IMR-90 (cell line): ENCODE data around the gene CTTN. TPM values are rescaled to one million over a fixed set of nuclear protein-coding genes. Genes with fewer than 3 reads are reported as not detected.

Source experiments
- ATAC-seq: fragments of 200-7000 bp; cut with Tn5 transposase; 2 replicates; pipeline ENCODE4 v1.9.1; 2020; ENCODE audit warnings: low read depth, mild to moderate bottlenecking, moderate library complexity
- BruUV-seq: library from RNA; stranded (reverse); fragments of 400-500 nt; replicated peaks from 2 replicates; lab custom pipeline; 2021; lab: Mats Ljungman, UMichigan
- CTCF ChIA-PET: fragments of 300-600 bp; formaldehyde crosslinking; extraction: SDS; loops from one replicate; lab custom pipeline; 2021; ENCODE audit warnings: antibody characterized with exemption; lab: Yijun Ruan, JAX
- POLR2A ChIA-PET: fragments of 300-600 bp; sonication (Branson Sonifier 250); formaldehyde crosslinking; loops from one replicate; lab custom pipeline; 2022; ENCODE audit warnings: antibody characterized with exemption; ENCODE audit not compliant: unreplicated experiment; lab: Charles Lee
- DNase-seq: peaks from one replicate; pipeline ENCODE4 v3.0.0; 2013
- H2AFZ ChIP-seq: replicated peaks from 2 replicates; pipeline ENCODE3; 2013; ENCODE audit warnings: low read length, mild to moderate bottlenecking; ENCODE audit not compliant: poor library complexity
- H2AK5ac ChIP-seq: 2 replicates; pipeline ENCODE4 v1.6.1; 2013; ENCODE audit warnings: low read depth, low read length, inconsistent platforms
- H2AK9ac ChIP-seq: replicated peaks from 2 replicates; pipeline ENCODE3; 2013; ENCODE audit warnings: mild to moderate bottlenecking, low read depth, low read length, moderate library complexity; ENCODE audit not compliant: poor library complexity
- H2BK120ac ChIP-seq: 2 replicates; pipeline ENCODE4 v1.6.1; 2013; ENCODE audit warnings: low read depth, low read length, inconsistent platforms
- H2BK15ac ChIP-seq: 3 replicates; pipeline ENCODE4 v1.6.1; 2013; ENCODE audit warnings: low read depth, low read length, inconsistent platforms
- H2BK20ac ChIP-seq: 2 replicates; pipeline ENCODE4 v1.6.1; 2013; ENCODE audit warnings: low read depth, mild to moderate bottlenecking, inconsistent platforms, low read length, moderate library complexity
- H2BK5ac ChIP-seq: 2 replicates; pipeline ENCODE4 v1.6.1; 2013; ENCODE audit warnings: mild to moderate bottlenecking, low read depth, low read length, inconsistent platforms; ENCODE audit not compliant: poor library complexity, severe bottlenecking
- H3K14ac ChIP-seq: replicated peaks from 2 replicates; pipeline ENCODE4 v1.6.1; 2013; ENCODE audit warnings: low read depth, low read length, inconsistent platforms
- H3K18ac ChIP-seq: 2 replicates; pipeline ENCODE4 v1.6.1; 2013; ENCODE audit warnings: low read depth, low read length, control low read depth
- H3K23ac ChIP-seq: 2 replicates; pipeline ENCODE4 v1.6.1; 2013; ENCODE audit warnings: low read depth, low read length, inconsistent platforms
- H3K27ac ChIP-seq: 2 replicates; pipeline ENCODE4 v1.5.1; 2013; ENCODE audit warnings: mild to moderate bottlenecking, control low read depth, low read length; ENCODE audit not compliant: insufficient read depth
- H3K27me3 ChIP-seq: 2 replicates; pipeline ENCODE4 v1.6.1; 2013; ENCODE audit warnings: low read length; ENCODE audit not compliant: control insufficient read depth, insufficient read depth
- H3K36me3 ChIP-seq: 2 replicates; pipeline ENCODE4 v1.6.1; 2013; ENCODE audit warnings: low read length, mixed read lengths; ENCODE audit not compliant: control insufficient read depth, insufficient read depth
- H3K4ac ChIP-seq: 2 replicates; pipeline ENCODE4 v1.6.1; 2013; ENCODE audit warnings: low read depth, low read length, inconsistent platforms
- H3K4me1 ChIP-seq: 2 replicates; pipeline ENCODE4 v1.6.1; 2013; ENCODE audit warnings: low read length, mixed read lengths; ENCODE audit not compliant: control insufficient read depth, insufficient read depth
- H3K4me2 ChIP-seq: 2 replicates; pipeline ENCODE4 v1.6.1; 2013; ENCODE audit warnings: low read depth, mild to moderate bottlenecking, control low read depth, low read length, moderate library complexity
- H3K4me3 ChIP-seq: 2 replicates; pipeline ENCODE4 v1.5.1; 2013; ENCODE audit warnings: low read depth, mild to moderate bottlenecking, control low read depth, low read length, moderate library complexity; ENCODE audit not compliant: insufficient read depth
- H3K56ac ChIP-seq: 2 replicates; pipeline ENCODE4 v1.6.1; 2013; ENCODE audit warnings: low read length, inconsistent platforms; ENCODE audit not compliant: insufficient read depth; ENCODE audit errors: extremely low read depth
- H3K79me1 ChIP-seq, 2 experiments: 2 replicates each; pipeline ENCODE4 v1.6.1; 2013; ENCODE audit warnings: low read length in 2 of 2, inconsistent platforms in 1 of 2, low read depth in 1 of 2
- H3K9ac ChIP-seq: 2 replicates; pipeline ENCODE4 v1.6.1; 2013; ENCODE audit warnings: low read depth, low read length, control low read depth
- H3K9me1 ChIP-seq: 2 replicates; pipeline ENCODE4 v1.6.1; 2013; ENCODE audit warnings: low read length, inconsistent platforms; ENCODE audit not compliant: insufficient read depth
- H3K9me3 ChIP-seq: 2 replicates; pipeline ENCODE4 v1.6.1; 2013; ENCODE audit warnings: low read length; ENCODE audit not compliant: control insufficient read depth, insufficient read depth
- H4K20me1 ChIP-seq: 2 replicates; pipeline ENCODE4 v1.6.1; 2013; ENCODE audit warnings: low read length, inconsistent platforms; ENCODE audit not compliant: insufficient read depth
- H4K5ac ChIP-seq: 2 replicates; pipeline ENCODE4 v1.6.1; 2013; ENCODE audit warnings: mild to moderate bottlenecking, low read depth, low read length, control low read depth
- H4K8ac ChIP-seq, 2 experiments: 2 replicates each; pipeline ENCODE4 v1.6.1; 2013; ENCODE audit warnings: low read depth in 2 of 2, low read length in 2 of 2, control low read depth in 1 of 2, inconsistent platforms in 1 of 2
- H4K91ac ChIP-seq: 2 replicates; pipeline ENCODE4 v1.6.1; 2013; ENCODE audit warnings: low read depth, low read length, inconsistent platforms; ENCODE audit not compliant: insufficient read depth
- BHLHE40 ChIP-seq: fragments of 150-350 bp; IDR thresholded peaks from 2 replicates; pipeline ENCODE4 v1.6.1; 2016; ENCODE audit warnings: mild to moderate bottlenecking, low read depth, low read length
- CEBPB ChIP-seq: IDR thresholded peaks from 2 replicates; pipeline ENCODE4 v1.6.1; 2012; ENCODE audit warnings: low read depth, low read length, improper control_type of control experiment
- MAFK ChIP-seq: IDR thresholded peaks from 2 replicates; pipeline ENCODE4 v1.6.1; 2012; ENCODE audit warnings: low read depth, low read length, improper control_type of control experiment
- MAZ ChIP-seq: IDR thresholded peaks from 2 replicates; pipeline ENCODE4 v1.6.1; 2012; ENCODE audit warnings: low read depth, mild to moderate bottlenecking, low read length, improper control_type of control experiment, moderate library complexity, borderline replicate concordance
- MXI1 ChIP-seq: IDR thresholded peaks from 2 replicates; pipeline ENCODE4 v1.6.1; 2012; ENCODE audit warnings: low read depth, mild to moderate bottlenecking, low read length, moderate library complexity, borderline replicate concordance
- NFE2L2 ChIP-seq: fragments of 150-350 bp; IDR thresholded peaks from 2 replicates; pipeline ENCODE4 v1.6.1; 2016; ENCODE audit warnings: low read depth, mild to moderate bottlenecking, low read length
- RAD21 ChIP-seq: IDR thresholded peaks from 2 replicates; pipeline ENCODE4 v1.6.1; 2012; ENCODE audit warnings: low read length, improper control_type of control experiment
- RCOR1 ChIP-seq: IDR thresholded peaks from 2 replicates; pipeline ENCODE4 v1.6.1; 2012; ENCODE audit warnings: mild to moderate bottlenecking, low read length, improper control_type of control experiment; ENCODE audit not compliant: insufficient replicate concordance
- RFX5 ChIP-seq: IDR thresholded peaks from 2 replicates; pipeline ENCODE4 v1.8.0; 2012; ENCODE audit warnings: low read depth, mild to moderate bottlenecking, low read length, moderate library complexity
- SMC3 ChIP-seq: fragments of 150-350 bp; IDR thresholded peaks from 2 replicates; pipeline ENCODE4 v1.6.1; 2016; ENCODE audit warnings: low read depth, mild to moderate bottlenecking, antibody characterized with exemption, low read length, moderate library complexity
- USF2 ChIP-seq: fragments of 150-350 bp; IDR thresholded peaks from 2 replicates; pipeline ENCODE4 v1.6.1; 2017; ENCODE audit warnings: mild to moderate bottlenecking, antibody characterized with exemption, low read length, low read depth
- WGBS, 2 experiments: methylation state at CpG; one replicate each; pipeline versions ENCODE4 v1.1.5 to v1.1.7; 2013; ENCODE audit warnings: missing lambda C conversion rate in 2 of 2; ENCODE audit not compliant: insufficient read length in 1 of 2; ENCODE audit errors: extremely low coverage in 2 of 2; 5-methylcytosine and 5-hydroxymethylcytosine counted together
- dilution Hi-C: fragments of 300-500 bp; cut with HindIII; formaldehyde crosslinking; loops from one replicate; pipeline ENCODE4 v1.14.3; 2018; ENCODE audit warnings: low sequenced_read_pairs; ENCODE audit not compliant: unreplicated experiment
- in situ Hi-C: fragments of 300-500 bp; cut with MboI; formaldehyde crosslinking; loops from 3 replicates; pipeline ENCODE4 v1.14.3; 2019; ENCODE audit warnings: low sequenced_read_pairs, inconsistent platforms, mixed read lengths
- intact Hi-C: fragments of 100-400 bp; cut with micrococcal nuclease; formaldehyde crosslinking; loops from 2 replicates; pipeline ENCODE4 v1.10.0; 2022
- polyA plus RNA-seq, 3 experiments: library from polyadenylated mRNA; depleted of rRNA; stranded (reverse); fragments of >200 nt; gene quantifications; 2 replicates each; pipeline ENCODE4 v1.2.3, GENCODE V29; 2012; ENCODE audit warnings: low replicate concordance in 1 of 3
- total RNA-seq: library from RNA; depleted of rRNA; stranded (reverse); fragments of >200 nt; gene quantifications from 2 replicates; pipeline ENCODE4 v1.2.3, GENCODE V29; 2012
- TF ChIP-seq, protein P1 (sequence below): conservative IDR thresholded peaks from 2 replicates; pipeline ENCODE4 v1.5.1; 2012; ENCODE audit warnings: mild to moderate bottlenecking, low read depth, low read length, improper control_type of control experiment

CTTN gene
- total and polyA plus RNA-seq, 2 of the 4 experiments (the other 2 are of a cell fraction) = 287 to 296 TPM

GRCh38 chr11:70440206-70440605 lies 41.9 kb downstream of the CTTN start:
- H2AK5ac ChIP-seq = no peak overlapping the region
- peaks cover 4 to 6% of the 10 kb centered on the region in 2 experiments; a peak in 3 of 4 replicates for H3K79me1 ChIP-seq
- H3K18ac ChIP-seq = no peak overlapping the region
- H3K4me1 ChIP-seq = no peaks in the 10 kb centered on the region
- H3K9me1 ChIP-seq = 0 out of 2 replicates have a peak, but pooled peaks cover 2% of the 10 kb centered on the region
- no peak overlapping the region for H3K4me2 ChIP-seq
- H4K91ac ChIP-seq = no peak overlapping the region
- no peak overlapping the region for H4K8ac ChIP-seq
- H3K27me3 ChIP-seq = no peaks in the 10 kb centered on the region
- H3K9ac ChIP-seq = no peak overlapping the region
- no peak overlapping the region for H3K56ac ChIP-seq
- ChIA-PET POLR2A (no interaction called here), CTCF (no interaction called here)
- dilution Hi-C loops = no loop called here
- no peak overlapping the region for H3K4me3 ChIP-seq
- no CpG with 5 or more reads among the region's 6 CpGs for WGBS, 2 experiments
- intact Hi-C loops = no loop called here
- H3K14ac ChIP-seq = no peak overlapping the region
- peaks cover 33% of the 10 kb centered on the region for H3K36me3 ChIP-seq
- ATAC-seq = no peak
- peaks cover 26% of the 10 kb centered on the region for H4K20me1 ChIP-seq
- H2BK120ac ChIP-seq = no peak overlapping the region
- no peak for DNase-seq
- H2BK15ac ChIP-seq = no peak overlapping the region
- no peak overlapping the region for H3K23ac ChIP-seq
- TF ChIP-seq, protein P1, sequence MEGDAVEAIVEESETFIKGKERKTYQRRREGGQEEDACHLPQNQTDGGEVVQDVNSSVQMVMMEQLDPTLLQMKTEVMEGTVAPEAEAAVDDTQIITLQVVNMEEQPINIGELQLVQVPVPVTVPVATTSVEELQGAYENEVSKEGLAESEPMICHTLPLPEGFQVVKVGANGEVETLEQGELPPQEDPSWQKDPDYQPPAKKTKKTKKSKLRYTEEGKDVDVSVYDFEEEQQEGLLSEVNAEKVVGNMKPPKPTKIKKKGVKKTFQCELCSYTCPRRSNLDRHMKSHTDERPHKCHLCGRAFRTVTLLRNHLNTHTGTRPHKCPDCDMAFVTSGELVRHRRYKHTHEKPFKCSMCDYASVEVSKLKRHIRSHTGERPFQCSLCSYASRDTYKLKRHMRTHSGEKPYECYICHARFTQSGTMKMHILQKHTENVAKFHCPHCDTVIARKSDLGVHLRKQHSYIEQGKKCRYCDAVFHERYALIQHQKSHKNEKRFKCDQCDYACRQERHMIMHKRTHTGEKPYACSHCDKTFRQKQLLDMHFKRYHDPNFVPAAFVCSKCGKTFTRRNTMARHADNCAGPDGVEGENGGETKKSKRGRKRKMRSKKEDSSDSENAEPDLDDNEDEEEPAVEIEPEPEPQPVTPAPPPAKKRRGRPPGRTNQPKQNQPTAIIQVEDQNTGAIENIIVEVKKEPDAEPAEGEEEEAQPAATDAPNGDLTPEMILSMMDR = no peak
- no peak for TF ChIP-seq RAD21
- TF ChIP-seq RFX5 = no peak
- TF ChIP-seq SMC3 = no peak
- no peak for TF ChIP-seq RCOR1
- TF ChIP-seq USF2 = no peak
- no peak for TF ChIP-seq MAFK
- TF ChIP-seq MXI1 = no peak
- no peak for TF ChIP-seq BHLHE40
- TF ChIP-seq CEBPB = no peak
- TF ChIP-seq NFE2L2 = no peak
- TF ChIP-seq MAZ = no peak
- no TSS peak for BruUV-seq
- no peak overlapping the region for H2BK5ac ChIP-seq
- in situ Hi-C loops = no loop called here
- H3K27ac ChIP-seq = no peak overlapping the region
- H2AFZ ChIP-seq = no peak overlapping the region
- no peak overlapping the region for H4K5ac ChIP-seq
- no peak overlapping the region for H2AK9ac ChIP-seq
- H3K4ac ChIP-seq = no peak overlapping the region
- no peak overlapping the region for H2BK20ac ChIP-seq
- no peaks in the 10 kb centered on the region for H3K9me3 ChIP-seq
